Cardiac muscle cell (in vitro differentiated cells and primary cell): ENCODE results near the gene PLA2G6. TPM values are rescaled to one million over a fixed set of nuclear protein-coding genes. Genes with fewer than 3 reads are reported as not detected.

ENCODE experiments used
- DNase-seq, 2 donors: peaks; one replicate each; pipeline versions ENCODE4 v3.0.0 to v3.0.0-alpha.2; 2010 to 2017; ENCODE audit warnings: low read depth in 1 of 2, low spot score in 1 of 2
- H3K27ac ChIP-seq: fragments of 200-600 bp; sonication (generic); 2 replicates; pipeline ENCODE4 v1.5.1; 2016
- H3K27me3 ChIP-seq: fragments of 200-600 bp; sonication (generic); 2 replicates; pipeline ENCODE4 v1.6.0; 2016; ENCODE audit warnings: control low read depth
- H3K36me3 ChIP-seq: fragments of 200-600 bp; sonication (generic); 2 replicates; pipeline ENCODE4 v1.5.1; 2016; ENCODE audit warnings: control low read depth
- H3K4me1 ChIP-seq: fragments of 200-600 bp; sonication (generic); 2 replicates; pipeline ENCODE4 v1.8.1; 2017; ENCODE audit warnings: low read depth, mild to moderate bottlenecking, mixed run types
- H3K4me3 ChIP-seq: fragments of 200-600 bp; sonication (generic); 2 replicates; pipeline ENCODE4 v1.5.1; 2016; ENCODE audit warnings: mild to moderate bottlenecking
- H3K9me3 ChIP-seq: fragments of 200-600 bp; sonication (generic); 2 replicates; pipeline ENCODE4 v1.5.1; 2017; ENCODE audit warnings: low read depth, mild to moderate bottlenecking, control low read depth
- CTCF ChIP-seq: IDR thresholded peaks from 2 replicates; pipeline ENCODE4 v1.5.1; 2012; ENCODE audit warnings: low read depth, mild to moderate bottlenecking, low read length
- polyA plus RNA-seq: library from polyadenylated mRNA; unstranded; fragments of >200 nt; fragmentation: Nextera tagmentation; extraction: Ambion mirVana; gene quantifications from 2 replicates; pipeline ENCODE4 v1.2.1, GENCODE V29; 2016
- total RNA-seq: library from RNA; depleted of rRNA; stranded (reverse); fragments of >200 nt; gene quantifications from 2 replicates; pipeline ENCODE4 v1.2.3, GENCODE V29; 2016

Gene PLA2G6
- total RNA-seq: 26.1 and 41.5 TPM in 2 replicates
- polyA plus RNA-seq: 30.9 and 38.7 TPM in 2 replicates

GRCh38 chr22:38181453-38182200 is at the start of gene PLA2G6:
TSS of gene PLA2G6 (minus strand) at chr22:38181830. CDS start at chr22:38169426, 12,404 bp downstream.
- Histone ChIP-seq H3K4me1 (peaks cover 4% of the 10 kb centered on the region), H3K36me3 (no peaks in the 10 kb centered on the region), H3K27ac (peak within 1 kb of the TSS; percentile 79), H3K27me3 (no peaks in the 10 kb centered on the region), H3K4me3 (peak within 1 kb of the TSS; percentile 56), H3K9me3 (no peaks in the 10 kb centered on the region)
- DNase-seq: peak; percentile 99
- no peak for TF ChIP-seq CTCF

- Histone ChIP-seq H3K9me3 (no peaks in the 10 kb centered on the region), H3K36me3 (peaks cover 4% of the 10 kb centered on the region), H3K4me1 (peaks cover 11% of the 10 kb centered on the region), H3K27ac (no peak overlapping the region), H3K27me3 (no peaks in the 10 kb centered on the region), H3K4me3 (no peak overlapping the region)
- no peak for TF ChIP-seq CTCF
- DNase-seq: no peak
Measured at GRCh38 chr22:38230916-38231315, 49.3 kb upstream of the PLA2G6 start.

GRCh38 chr22:38230108-38230825 is 48.6 kb upstream of the PLA2G6 start:
- Histone ChIP-seq H3K27ac (no peak overlapping the region), H3K9me3 (no peaks in the 10 kb centered on the region), H3K36me3 (peaks cover 5% of the 10 kb centered on the region), H3K27me3 (no peaks in the 10 kb centered on the region), H3K4me3 (no peak overlapping the region), H3K4me1 (peaks cover 4% of the 10 kb centered on the region)
- peak; percentile 51 to 70 for DNase-seq
- TF ChIP-seq CTCF: peak; percentile 23

DNA sequence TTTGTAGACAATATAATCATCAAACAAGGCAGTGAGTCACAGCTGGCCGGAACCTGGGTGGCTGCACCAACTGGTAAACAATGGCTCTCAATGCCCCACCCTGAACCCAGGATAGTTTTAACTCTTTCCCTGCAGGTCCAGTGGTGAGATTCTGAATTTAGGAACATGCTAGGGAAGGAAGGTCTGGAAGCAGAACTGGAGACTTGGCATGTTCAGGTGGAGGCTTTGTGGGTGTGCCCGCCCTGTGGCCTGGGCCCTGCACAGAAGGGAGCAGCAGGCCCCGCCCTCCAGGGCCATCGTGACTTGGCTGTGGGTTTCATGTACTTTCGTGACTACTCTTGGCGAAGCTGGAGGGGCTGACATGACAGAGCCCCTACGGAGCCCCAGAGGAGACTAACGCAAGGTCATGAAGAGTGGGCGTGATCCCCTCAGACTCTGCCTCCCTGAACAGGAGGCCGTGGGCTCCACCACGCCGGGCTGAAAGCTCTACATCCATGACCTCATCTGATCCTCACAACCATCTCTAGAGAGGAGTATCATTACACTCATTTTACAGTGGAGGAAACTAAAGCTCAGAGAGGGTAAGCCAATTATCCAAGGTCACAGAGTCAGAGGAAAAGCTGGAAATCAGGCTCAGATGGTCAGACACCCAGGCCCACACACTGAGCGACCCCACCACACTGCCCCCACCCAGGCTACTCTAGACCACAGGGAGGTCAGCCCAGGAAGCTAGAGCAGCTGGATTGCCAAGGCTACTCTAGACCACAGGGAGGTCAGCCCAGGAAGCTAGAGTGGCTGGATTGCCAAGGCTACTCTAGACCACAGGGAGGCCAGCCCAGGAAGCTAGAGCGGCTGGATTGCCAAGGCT is 47.5 kb upstream of the PLA2G6 start:
- Histone ChIP-seq H3K27me3 (no peaks in the 10 kb centered on the region), H3K4me1 (no peaks in the 10 kb centered on the region), H3K4me3 (no peak overlapping the region), H3K36me3 (peaks cover 11% of the 10 kb centered on the region), H3K9me3 (no peaks in the 10 kb centered on the region), H3K27ac (no peak overlapping the region)
- peak in 1 of 2 donors; percentile 60 for DNase-seq
- no peak for TF ChIP-seq CTCF

GRCh38 chr22:38228326-38228872 is 46.8 kb upstream of the PLA2G6 start:
- Histone ChIP-seq H3K4me1 (no peaks in the 10 kb centered on the region), H3K27ac (no peak overlapping the region), H3K27me3 (no peaks in the 10 kb centered on the region), H3K9me3 (no peaks in the 10 kb centered on the region), H3K4me3 (no peak overlapping the region), H3K36me3 (peaks cover 11% of the 10 kb centered on the region)
- DNase-seq: peak in 1 of 2 donors; percentile 32
- no peak for TF ChIP-seq CTCF
